ENCODE results near the gene ZNF777. TPM values are rescaled to one million over a fixed set of nuclear protein-coding genes. Genes with fewer than 3 reads are reported as not detected.

The ZNF777 gene
- total and polyA plus RNA-seq, 9 of the 15 experiments (the other 6 are each of a cell fraction or from before 2014, with no cell fraction given), result 0.11 to 32.6 (median 9.0) TPM

DNA sequence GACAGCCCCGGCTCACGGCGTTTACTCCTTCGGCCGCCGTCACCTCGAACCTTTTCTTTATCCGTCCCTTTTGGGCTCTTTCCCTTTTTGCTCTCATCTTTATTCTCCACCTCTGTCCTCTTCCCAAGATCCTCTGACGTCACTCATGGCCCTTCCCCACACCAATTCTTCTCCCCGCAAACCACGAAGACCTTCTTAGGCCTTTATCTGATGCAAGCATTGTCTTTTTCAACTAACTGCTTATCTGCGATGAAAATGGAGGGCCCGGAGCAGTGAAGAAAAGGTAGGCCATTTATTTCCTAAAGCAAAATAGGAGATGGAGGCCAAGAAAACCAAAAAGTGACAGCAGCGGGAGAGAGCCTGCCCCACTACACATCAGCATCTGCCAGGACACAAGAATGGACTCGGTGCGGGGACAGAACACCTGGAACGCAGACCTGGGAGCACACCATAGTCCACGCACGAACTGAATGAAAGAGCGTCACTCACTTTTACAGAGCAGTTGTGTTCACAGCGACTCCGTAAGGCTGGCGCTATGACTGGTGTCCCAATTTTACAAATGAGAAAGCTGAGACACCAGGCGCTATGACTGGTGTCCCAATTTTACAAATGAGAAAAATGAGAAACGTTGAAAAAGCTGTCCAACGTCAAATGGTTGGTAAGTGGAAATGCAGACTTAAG is 45.3 kb downstream of the ZNF777 start:
- 0 out of 2 replicates have a peak, but pooled peaks have one; percentile 30 for TF ChIP-seq CEBPG (CRISPR knock-in tag; IDR thresholded peaks at IDR 0.05)
- no peak for TF ChIP-seq CEBPG (tag; conservative IDR thresholded peaks at IDR 0.05 in 1 of 2, IDR thresholded peaks at IDR 0.05 in 1 of 2)
- TF ChIP-seq RB1 (IDR thresholded peaks at IDR 0.05; ENCODE audit: low read depth), result no peak
- peak; percentile 41; the same call in 1 of the 2 replicates for TF ChIP-seq CREM (IDR thresholded peaks at IDR 0.05; ENCODE audit: low read depth)
- TF ChIP-seq ATF7 (IDR thresholded peaks at IDR 0.05), result peak; percentile 30; the same call in 1 of the 2 replicates
- TF ChIP-seq SOX6 (IDR thresholded peaks at IDR 0.05), result peak; percentile 55; the same call in 1 of the 2 replicates
- no peak for TF ChIP-seq ATF1 (CRISPR knock-in tag; IDR thresholded peaks at IDR 0.05)
- peak; percentile 33; the same call in 1 of the 2 replicates for TF ChIP-seq ATF1 (tag; IDR thresholded peaks at IDR 0.05)
- no peak for TF ChIP-seq MCM2 (IDR thresholded peaks at IDR 0.05; ENCODE audit: low read depth)
- intact Hi-C loops (cut with micrococcal nuclease) (no loop called here), in situ Hi-C loops (cut with MboI) (no loop called here)
- Histone ChIP-seq H3K9ac (ENCODE audit: insufficient read depth in 1 of 2, low read depth in 2 of 2, low read length in 2 of 2) (no peak overlapping the region), H3K9me1 (ENCODE audit: control insufficient read depth, insufficient read depth, low read length) (no peaks in the 10 kb centered on the region), H3K27ac (ENCODE audit: extremely low read depth, low read depth, low read length) (no peak overlapping the region), H2AFZ (ENCODE audit: low read depth, low read length) (no peak overlapping the region), H4K20me1 (replicated peaks; ENCODE audit: control insufficient read depth, insufficient read depth, low read length) (no peaks in the 10 kb centered on the region), H3K79me2 (ENCODE audit: control insufficient read depth, insufficient read depth, low read length) (no peaks in the 10 kb centered on the region), H3K36me3 (ENCODE audit: control insufficient read depth, insufficient read depth, low read length) (no peaks in the 10 kb centered on the region), H3K4me3 (no peak overlapping the region), H3K27me3 (ENCODE audit: control insufficient read depth in 2 of 2, insufficient read depth in 2 of 2, low read length in 2 of 2) (peaks cover 2 to 13% of the 10 kb centered on the region in 2 experiments; a peak in 3 of 5 replicates), H3K9me3 (replicated peaks; ENCODE audit: control insufficient read depth, insufficient read depth, low read depth, low read length) (no peaks in the 10 kb centered on the region), H3K4me1 (replicated peaks in 1 of 2; ENCODE audit: control insufficient read depth in 2 of 2, insufficient read depth in 2 of 2, low read length in 2 of 2) (peaks cover 0 to 5% of the 10 kb centered on the region in 2 experiments; a peak in 1 of 5 replicates), H3K4me2 (ENCODE audit: insufficient read depth, low read length) (no peak overlapping the region)
- DNase-seq (ENCODE audit: extremely low read depth in 1 of 4, low spot score in 3 of 4) (no peak), FAIRE-seq (no peak), ATAC-seq (no peak)
- ChIA-PET CTCF (ENCODE audit: low intra/inter-chr PET ratio) (no interaction called here), POLR2A (interaction anchor here (0.7 kb wide), 1 partner anchor 1622 kb away, joined by 3 read pairs; no protein-coding TSS in a partner anchor)
- 53% methylated on average over 26 of the region's 26 CpGs for WGBS (ENCODE audit: insufficient coverage, low coverage, missing lambda C conversion rate)
- no TSS peak for BruUV-seq (replicated peaks)

All from K562 (cell line).